B cell (primary cell): ENCODE measurements around the gene LEMD3. TPM values are rescaled to one million over a fixed set of nuclear protein-coding genes. Genes with fewer than 3 reads are reported as not detected.

Experiments
- ATAC-seq: fragments of 200-7000 bp; cut with Tn5 transposase; one replicate; pipeline ENCODE4 v1.10.0; 2021; ENCODE audit warnings: low read depth, mild to moderate bottlenecking, moderate number of reproducible peaks, moderate library complexity
- CTCF ChIA-PET: fragments of 350-600 bp; sonication (Branson Sonifier 250); formaldehyde crosslinking; loops from one replicate; lab custom pipeline; 2021; ENCODE audit warnings: antibody characterized with exemption, inconsistent platforms; lab: Charles Lee
- POLR2A ChIA-PET: fragments of 350-600 bp; sonication (Branson Sonifier 250); formaldehyde crosslinking; loops from one replicate; lab custom pipeline; 2021; ENCODE audit warnings: antibody characterized with exemption; lab: Charles Lee
- DNase-seq: peaks from one replicate; pipeline ENCODE4 v3.0.0; 2013
- H2AFZ ChIP-seq: 2 replicates; pipeline ENCODE4 v1.6.1; 2012; ENCODE audit warnings: mild to moderate bottlenecking, low read depth, low read length; ENCODE audit not compliant: insufficient read depth, poor library complexity, severe bottlenecking
- H3K27ac ChIP-seq, 2 donors: 1 replicate in 1 of 2; 2 replicates in 1 of 2; pipeline ENCODE4 v1.5.1; 2012 to 2013; ENCODE audit warnings: low read length in 2 of 2, mild to moderate bottlenecking in 2 of 2, moderate library complexity in 1 of 2
- H3K27me3 ChIP-seq, 4 experiments: fragments of 200-600 bp in 1 of 4; sonication (generic) in 1 of 4; replicated peaks in 1 of 4; 1 replicate in 2 of 4; 2 replicates in 2 of 4; pipeline versions ENCODE4 v1.6.1 to v1.7.0; 2013 to 2016; ENCODE audit warnings: low read length in 3 of 4, mild to moderate bottlenecking in 2 of 4, mixed read lengths in 1 of 4, moderate library complexity in 1 of 4; ENCODE audit not compliant: insufficient read depth in 4 of 4, control insufficient read depth in 3 of 4; ENCODE audit errors: control extremely low read depth in 1 of 4
- H3K36me3 ChIP-seq, 2 experiments: replicated peaks in 1 of 2; 1 replicate in 1 of 2; 2 replicates in 1 of 2; pipeline versions ENCODE4 v1.6.1 to v1.7.1; 2013; ENCODE audit warnings: low read length in 1 of 2; ENCODE audit not compliant: insufficient read depth in 2 of 2, control insufficient read depth in 1 of 2; ENCODE audit errors: control extremely low read depth in 1 of 2, extremely low read depth in 1 of 2
- H3K4me1 ChIP-seq, 2 donors: fragments of 200-600 bp in 1 of 2; sonication (generic) in 1 of 2; 1 replicate in 1 of 2; 2 replicates in 1 of 2; pipeline versions ENCODE4 v1.5.1 to v1.6.1; 2013 to 2017; ENCODE audit warnings: low read length in 2 of 2; ENCODE audit not compliant: control insufficient read depth in 2 of 2, insufficient read depth in 2 of 2
- H3K4me2 ChIP-seq: replicated peaks from 2 replicates; pipeline ENCODE3; 2012; ENCODE audit warnings: mild to moderate bottlenecking, low read depth, low read length; ENCODE audit not compliant: poor library complexity, severe bottlenecking
- H3K4me3 ChIP-seq, 5 experiments: fragments of 200-600 bp in 1 of 5; sonication (generic) in 1 of 5; 1 replicate in 3 of 5; 2 replicates in 2 of 5; pipeline versions ENCODE4 v1.5.1 to v1.7.0; 2011 to 2016; ENCODE audit warnings: low read length in 4 of 5, mild to moderate bottlenecking in 4 of 5, low read depth in 2 of 5, control low read depth in 1 of 5, moderate library complexity in 1 of 5; ENCODE audit not compliant: insufficient read depth in 1 of 5; ENCODE audit errors: control extremely low read depth in 1 of 5, extremely low read depth in 1 of 5
- H3K79me2 ChIP-seq: fragments of 200-600 bp; sonication (generic); one replicate; pipeline ENCODE4 v1.6.0; 2016; ENCODE audit warnings: low read length; ENCODE audit not compliant: control insufficient read depth, insufficient read depth
- H3K9ac ChIP-seq: fragments of 200-600 bp; sonication (generic); 2 replicates; pipeline ENCODE4 v1.6.1; 2017; ENCODE audit warnings: mild to moderate bottlenecking, low read length, moderate library complexity
- H3K9me3 ChIP-seq, 3 donors: one replicate each; pipeline versions ENCODE4 v1.6.1 to v1.7.1; 2013; ENCODE audit warnings: low read length in 2 of 3; ENCODE audit not compliant: control insufficient read depth in 2 of 3, insufficient read depth in 1 of 3; ENCODE audit errors: control extremely low read depth in 1 of 3
- H4K20me1 ChIP-seq: 2 replicates; pipeline ENCODE4 v1.6.0; 2012; ENCODE audit warnings: mild to moderate bottlenecking, low read length; ENCODE audit not compliant: insufficient read depth, control insufficient read depth, poor library complexity, severe bottlenecking
- H3K27ac Mint-ChIP-seq: one replicate; pipeline ENCODE4 v1.8.0; 2021; ENCODE audit warnings: mixed read lengths
- H3K27me3 Mint-ChIP-seq: one replicate; pipeline ENCODE4 v1.8.0; 2021; ENCODE audit warnings: mixed read lengths
- H3K4me1 Mint-ChIP-seq: one replicate; pipeline ENCODE4 v1.8.0; 2021; ENCODE audit warnings: mixed read lengths
- H3K4me3 Mint-ChIP-seq: one replicate; pipeline ENCODE4 v1.8.0; 2021; ENCODE audit warnings: mixed read lengths
- H3K9me3 Mint-ChIP-seq: one replicate; pipeline ENCODE4 v1.8.0; 2022; ENCODE audit warnings: mixed read lengths; ENCODE audit not compliant: insufficient read depth
- CTCF ChIP-seq: fragments of 200-600 bp; IDR thresholded peaks from one replicate; pipeline ENCODE4 v1.8.0; 2022; ENCODE audit warnings: antibody characterized with exemption, mild to moderate bottlenecking
- EZH2 ChIP-seq: IDR thresholded peaks from 2 replicates; pipeline ENCODE4 v1.6.1; 2012; ENCODE audit warnings: borderline replicate concordance, low read depth, mild to moderate bottlenecking, moderate library complexity, low read length; ENCODE audit not compliant: insufficient read depth, poor library complexity, severe bottlenecking
- whole genome bisulfite sequencing: methylation state at CpG from one replicate; pipeline ENCODE4 v1.1.5; 2013; ENCODE audit warnings: missing lambda C conversion rate; ENCODE audit not compliant: insufficient coverage; 5-methylcytosine and 5-hydroxymethylcytosine counted together
- intact Hi-C: fragments of 100-400 bp; cut with micrococcal nuclease; formaldehyde crosslinking; loops from one replicate; pipeline ENCODE4 v1.10.0; 2022
- polyA plus RNA-seq: library from polyadenylated mRNA; depleted of rRNA; stranded (reverse); fragments of >200 nt; gene quantifications from 2 replicates; pipeline ENCODE4 v1.2.3, GENCODE V29; 2012
- total RNA-seq, 2 donors: library from RNA; stranded (reverse); fragments of 120-200 nt in 1 of 2; gene quantifications; 1 replicate in 1 of 2; 2 replicates in 1 of 2; pipeline versions ENCODE4 v1.2.3 to v1.2.4, GENCODE V29; 2013 to 2022

LEMD3 gene
- total and polyA plus RNA-seq, 2 donors (not counting 1 experiment from before 2014, with no cell fraction given) = 19.4 to 71.8 TPM

GRCh38 chr12:65276916-65277530 lies 107.6 kb downstream of the LEMD3 start:
- Histone ChIP-seq H3K79me2 (no peaks in the 10 kb centered on the region), H2AFZ (no peak overlapping the region), H3K4me2 (no peak overlapping the region), H3K27me3 (peaks cover 0 to 35% (median 21%) of the 10 kb centered on the region in 4 experiments), H3K9me3 (no peaks in the 10 kb centered on the region), H3K9ac (no peak overlapping the region), H3K27ac (no peak overlapping the region), H3K4me1 (peaks cover 13 to 20% of the 10 kb centered on the region in 2 donors), H3K4me3 (no peak overlapping the region), H4K20me1 (no peaks in the 10 kb centered on the region), H3K36me3 (no peaks in the 10 kb centered on the region)
- ChIA-PET POLR2A (no interaction called here), CTCF (no interaction called here)
- intact Hi-C loops = no loop called here
- Mint-ChIP-seq H3K9me3 (no peaks in the 10 kb centered on the region), H3K4me3 (peak overlapping the region; percentile 30), H3K27me3 (peaks cover 45% of the 10 kb centered on the region), H3K27ac (no peak overlapping the region), H3K4me1 (peaks cover 9% of the 10 kb centered on the region)
- DNase-seq (no peak), ATAC-seq (no peak)
- WGBS = no CpG with 5 or more reads among the region's 3 CpGs
- TF ChIP-seq EZH2 = no peak

- Histone ChIP-seq H3K36me3 (no peaks in the 10 kb centered on the region), H3K79me2 (no peaks in the 10 kb centered on the region), H3K4me1 (peaks cover 13 to 20% of the 10 kb centered on the region in 2 donors), H3K9me3 (no peaks in the 10 kb centered on the region), H3K27ac (no peak overlapping the region), H3K4me2 (peak overlapping the region; percentile 92), H3K4me3 (peak overlapping the region in 4 of 5 experiments; percentile 30 to 65 (median 56)), H3K27me3 (peaks cover 0 to 35% (median 21%) of the 10 kb centered on the region in 4 experiments), H4K20me1 (no peaks in the 10 kb centered on the region), H2AFZ (peak overlapping the region; percentile 80), H3K9ac (peak overlapping the region; percentile 67)
- Mint-ChIP-seq H3K27ac (no peak overlapping the region), H3K9me3 (no peaks in the 10 kb centered on the region), H3K27me3 (peaks cover 47% of the 10 kb centered on the region), H3K4me1 (peaks cover 9% of the 10 kb centered on the region), H3K4me3 (peak overlapping the region; percentile 82)
- DNase-seq (peak; percentile 24), ATAC-seq (no peak)
- WGBS = 19% methylated on average over 20 of the region's 23 CpGs
- CTCF ChIA-PET = no interaction called here
- intact Hi-C loops = no loop called here
- POLR2A ChIA-PET = no interaction called here
- no peak for TF ChIP-seq CTCF
- TF ChIP-seq EZH2 = no peak
These were observed 108.7 kb downstream of the LEMD3 start for GRCh38 chr12:65277994-65278575.
